Tibial artery (tissue), 4 donors: Measurements from ENCODE around the gene TMEM174.

ENCODE experiments used
- DNase-seq, 2 donors: peaks; one replicate each; pipeline ENCODE4 v3.0.0-alpha.2; 2019
- H3K27ac ChIP-seq, 2 donors: fragments of 200-600 bp; sonication (generic) in 1 of 2; 1 replicate in 1 of 2; 2 replicates in 1 of 2; pipeline ENCODE4 v1.5.1; 2018 to 2019; ENCODE audit warnings: mild to moderate bottlenecking in 1 of 2
- H3K27me3 ChIP-seq, 2 donors: fragments of 200-600 bp; sonication (generic) in 1 of 2; one replicate each; pipeline versions ENCODE4 v1.5.1 to v1.6.0; 2016 to 2019
- H3K36me3 ChIP-seq, 3 donors: fragments of 200-600 bp; sonication (generic) in 2 of 3; one replicate each; pipeline ENCODE4 v1.5.1; 2016 to 2019; ENCODE audit warnings: mild to moderate bottlenecking in 2 of 3
- H3K4me1 ChIP-seq, 4 donors: fragments of 200-600 bp; sonication (generic) in 2 of 4; 1 replicate in 3 of 4; 2 replicates in 1 of 4; pipeline ENCODE4 v1.5.1; 2016 to 2019
- H3K4me3 ChIP-seq, 2 donors: fragments of 200-600 bp; sonication (generic) in 1 of 2; 1 replicate in 1 of 2; 2 replicates in 1 of 2; pipeline ENCODE4 v1.5.1; 2018 to 2019; ENCODE audit warnings: mild to moderate bottlenecking in 2 of 2
- H3K9me3 ChIP-seq, 3 donors: fragments of 200-600 bp; sonication (generic) in 1 of 3; one replicate each; pipeline ENCODE4 v1.5.1; 2016 to 2019
- CTCF ChIP-seq, 2 experiments: fragments of 200-600 bp in 1 of 2; fragments of 450-650 bp in 1 of 2; IDR thresholded peaks; one replicate each; pipeline ENCODE4 v1.5.1; 2017 to 2019; ENCODE audit warnings: antibody characterized with exemption in 2 of 2, mild to moderate bottlenecking in 1 of 2, moderate library complexity in 1 of 2
- intact Hi-C: fragments of 100-400 bp; cut with DNase I; formaldehyde crosslinking; loops from one replicate; pipeline ENCODE4 v1.15.0; 2023; ENCODE audit warnings: low total_unique reads

The TMEM174 gene

DNA sequence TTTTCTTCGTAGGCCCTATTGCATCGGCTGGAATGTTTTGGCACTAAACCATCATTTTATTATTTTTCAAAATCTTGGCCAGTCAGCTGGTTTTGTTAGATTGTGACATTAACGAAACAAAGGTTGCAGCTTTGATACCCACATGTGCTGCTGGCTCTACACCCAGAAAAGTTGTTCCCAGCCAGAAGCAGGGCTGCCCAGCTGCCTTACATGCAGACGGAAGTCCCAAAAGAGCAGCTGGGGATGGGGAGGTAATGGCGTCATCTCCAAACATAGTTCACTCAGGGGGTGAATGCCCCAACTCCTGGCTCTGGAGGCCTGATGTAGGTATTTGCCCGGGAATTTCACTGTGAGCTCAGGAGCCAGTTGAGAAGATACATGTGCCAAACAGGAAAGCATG, 29.3 kb upstream of the TMEM174 start:
- DNase-seq, result no peak
- no peaks in the 10 kb centered on the region for H3K36me3 ChIP-seq
- H3K27me3 ChIP-seq, result no peaks in the 10 kb centered on the region
- H3K4me3 ChIP-seq, result no peak overlapping the region
- intact Hi-C loops, result no loop called here
- no peak for TF ChIP-seq CTCF (IDR thresholded peaks at IDR 0.05)
- H3K9me3 ChIP-seq, result no peaks in the 10 kb centered on the region
- H3K4me1 ChIP-seq, result no peaks in the 10 kb centered on the region
- no peak overlapping the region for H3K27ac ChIP-seq

DNA sequence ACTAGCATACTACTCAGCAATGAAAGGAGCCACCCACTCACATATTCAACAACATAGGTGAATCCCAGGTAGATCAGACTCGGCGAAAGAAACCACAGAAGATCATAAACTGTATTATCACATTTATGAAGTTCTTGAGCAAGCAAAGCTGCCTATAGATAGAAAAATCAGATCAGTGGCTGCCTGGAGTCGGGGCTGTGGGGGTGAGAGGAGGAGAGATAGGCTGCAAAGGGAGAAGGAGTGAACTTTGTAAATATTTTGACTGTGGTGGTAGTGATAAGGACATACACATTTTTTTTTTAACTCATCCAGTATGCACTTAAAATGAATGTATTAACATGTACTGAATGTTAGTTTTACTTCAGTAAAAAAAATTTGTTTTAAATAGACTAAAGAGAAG, 23.5 kb upstream of the TMEM174 start:
- H3K27ac ChIP-seq, result no peak overlapping the region
- H3K9me3 ChIP-seq, result no peaks in the 10 kb centered on the region
- intact Hi-C loops, result no loop called here
- no peaks in the 10 kb centered on the region for H3K27me3 ChIP-seq
- no peak overlapping the region for H3K4me3 ChIP-seq
- no peak for DNase-seq
- H3K4me1 ChIP-seq, result no peaks in the 10 kb centered on the region
- no peak for TF ChIP-seq CTCF (IDR thresholded peaks at IDR 0.05)
- H3K36me3 ChIP-seq, result no peaks in the 10 kb centered on the region

- intact Hi-C loops, result no loop called here
- DNase-seq, result no peak
- Histone ChIP-seq H3K36me3 (no peaks in the 10 kb centered on the region), H3K4me1 (no peaks in the 10 kb centered on the region), H3K4me3 (no peak overlapping the region), H3K9me3 (no peaks in the 10 kb centered on the region), H3K27me3 (no peaks in the 10 kb centered on the region), H3K27ac (no peak overlapping the region)
- no peak for TF ChIP-seq CTCF (IDR thresholded peaks at IDR 0.05)
Observed at GRCh38 chr5:73150876-73151275, 22.1 kb upstream of the TMEM174 start.

DNA sequence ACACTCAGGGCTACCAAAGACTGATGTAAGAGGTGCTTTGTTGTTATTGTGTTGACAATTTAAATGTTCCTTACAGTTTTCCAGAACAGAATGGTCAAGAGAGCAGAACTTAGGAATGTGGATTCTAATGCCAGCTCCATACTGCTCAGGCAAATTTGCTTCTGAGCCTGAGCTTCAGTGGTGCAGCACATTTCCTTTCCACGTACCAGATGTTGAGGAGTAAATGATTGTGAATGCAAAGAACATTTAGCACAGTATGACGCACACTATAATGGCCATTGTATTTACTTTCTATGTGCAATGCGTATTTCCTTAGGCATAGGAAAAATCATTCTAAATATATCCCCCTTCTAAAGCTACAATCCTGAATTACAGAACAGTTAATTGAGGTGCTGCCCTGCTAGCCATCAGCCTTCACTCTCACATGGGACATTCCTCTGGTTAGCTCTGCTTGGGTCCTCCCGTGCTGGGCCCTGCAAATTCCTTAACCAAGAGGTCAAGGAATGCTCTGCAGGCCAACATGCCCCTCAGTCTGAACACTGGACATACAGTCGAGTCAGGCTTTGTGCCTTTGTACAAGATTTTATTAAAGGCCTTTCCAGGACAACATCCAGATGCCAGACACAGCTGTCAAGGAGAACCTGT, 21.1 kb upstream of the TMEM174 start:
- intact Hi-C loops, result no loop called here
- no peaks in the 10 kb centered on the region for H3K9me3 ChIP-seq

DNA sequence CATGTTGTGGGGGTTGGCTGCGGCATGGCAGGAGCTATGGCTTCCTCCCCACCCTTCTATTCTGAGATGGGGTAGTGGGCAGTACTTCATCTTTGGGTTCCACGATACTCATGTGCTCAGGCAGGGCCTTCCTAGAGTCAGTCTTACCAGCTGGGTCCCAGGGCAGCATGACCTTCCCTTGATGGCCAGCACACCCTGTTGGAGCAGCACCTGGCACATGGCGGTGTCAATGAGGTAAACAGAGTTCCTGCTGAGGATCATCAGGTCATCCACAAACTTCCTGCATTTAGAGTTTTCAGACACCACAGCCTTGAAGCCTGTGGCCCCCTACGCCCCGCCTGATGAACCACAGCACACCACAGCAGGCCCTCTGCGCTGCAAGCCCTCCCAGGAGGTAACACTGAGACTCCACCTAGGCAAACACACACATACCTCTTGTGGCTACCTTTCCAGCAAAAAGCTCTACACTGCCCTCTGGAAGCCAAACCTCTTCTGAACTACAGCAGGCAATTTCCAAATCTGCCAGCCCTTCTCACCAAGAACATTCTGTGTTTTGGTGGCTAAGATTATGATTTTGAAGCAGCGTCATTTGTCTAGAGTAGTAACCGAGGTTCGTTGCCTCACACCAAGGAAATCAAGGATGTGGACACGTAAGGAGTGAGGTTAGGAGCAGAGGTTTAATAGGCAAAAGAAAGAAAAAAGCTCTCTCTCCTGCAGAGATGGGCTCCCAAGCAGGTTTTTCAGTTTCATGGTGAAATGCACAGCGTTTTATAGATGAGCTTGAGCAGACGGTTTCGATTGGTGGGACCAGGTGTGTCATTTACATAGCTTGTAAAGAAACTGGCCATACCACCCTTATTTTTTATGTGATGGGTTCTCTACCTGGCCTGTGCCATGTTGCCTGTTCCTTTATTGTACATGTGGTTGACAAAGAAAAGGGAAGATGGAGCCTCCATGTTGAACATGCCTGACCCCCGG, 20.3 kb upstream of the TMEM174 start:
- H3K4me3 ChIP-seq, result no peak overlapping the region
- H3K36me3 ChIP-seq, result no peaks in the 10 kb centered on the region
- H3K27me3 ChIP-seq, result no peaks in the 10 kb centered on the region
- no peak overlapping the region for H3K27ac ChIP-seq
- DNase-seq, result no peak
- intact Hi-C loops, result no loop called here
- no peaks in the 10 kb centered on the region for H3K9me3 ChIP-seq
- no peak for TF ChIP-seq CTCF (IDR thresholded peaks at IDR 0.05)
- H3K4me1 ChIP-seq, result no peaks in the 10 kb centered on the region

More for the DNA sequence above, 21.1 kb upstream of the TMEM174 start:
- H3K36me3 ChIP-seq, result no peaks in the 10 kb centered on the region
- DNase-seq, result no peak
- no peaks in the 10 kb centered on the region for H3K4me1 ChIP-seq
- H3K4me3 ChIP-seq, result no peak overlapping the region
- H3K27ac ChIP-seq, result no peak overlapping the region
- no peak for TF ChIP-seq CTCF (IDR thresholded peaks at IDR 0.05)
- no peaks in the 10 kb centered on the region for H3K27me3 ChIP-seq
